Tibial artery (tissue), 4 donors: Measurements from ENCODE around the gene TMCO2.

Experiments
- DNase-seq, 2 donors: peaks; one replicate each; pipeline ENCODE4 v3.0.0-alpha.2; 2019
- H3K27ac ChIP-seq, 2 donors: fragments of 200-600 bp; sonication (generic) in 1 of 2; 1 replicate in 1 of 2; 2 replicates in 1 of 2; pipeline ENCODE4 v1.5.1; 2018 to 2019; ENCODE audit warnings: mild to moderate bottlenecking in 1 of 2
- H3K27me3 ChIP-seq, 2 donors: fragments of 200-600 bp; sonication (generic) in 1 of 2; one replicate each; pipeline versions ENCODE4 v1.5.1 to v1.6.0; 2016 to 2019
- H3K36me3 ChIP-seq, 3 donors: fragments of 200-600 bp; sonication (generic) in 2 of 3; one replicate each; pipeline ENCODE4 v1.5.1; 2016 to 2019; ENCODE audit warnings: mild to moderate bottlenecking in 2 of 3
- H3K4me1 ChIP-seq, 4 donors: fragments of 200-600 bp; sonication (generic) in 2 of 4; 1 replicate in 3 of 4; 2 replicates in 1 of 4; pipeline ENCODE4 v1.5.1; 2016 to 2019
- H3K4me3 ChIP-seq, 2 donors: fragments of 200-600 bp; sonication (generic) in 1 of 2; 1 replicate in 1 of 2; 2 replicates in 1 of 2; pipeline ENCODE4 v1.5.1; 2018 to 2019; ENCODE audit warnings: mild to moderate bottlenecking in 2 of 2
- H3K9me3 ChIP-seq, 3 donors: fragments of 200-600 bp; sonication (generic) in 1 of 3; one replicate each; pipeline ENCODE4 v1.5.1; 2016 to 2019
- intact Hi-C: fragments of 100-400 bp; cut with DNase I; formaldehyde crosslinking; loops from one replicate; pipeline ENCODE4 v1.15.0; 2023; ENCODE audit warnings: low total_unique reads
- TF ChIP-seq, protein P1 (sequence below), 2 experiments: fragments of 200-600 bp in 1 of 2; fragments of 450-650 bp in 1 of 2; IDR thresholded peaks; one replicate each; pipeline ENCODE4 v1.5.1; 2017 to 2019; ENCODE audit warnings: antibody characterized with exemption in 2 of 2, mild to moderate bottlenecking in 1 of 2, moderate library complexity in 1 of 2

TMCO2 gene

DNA sequence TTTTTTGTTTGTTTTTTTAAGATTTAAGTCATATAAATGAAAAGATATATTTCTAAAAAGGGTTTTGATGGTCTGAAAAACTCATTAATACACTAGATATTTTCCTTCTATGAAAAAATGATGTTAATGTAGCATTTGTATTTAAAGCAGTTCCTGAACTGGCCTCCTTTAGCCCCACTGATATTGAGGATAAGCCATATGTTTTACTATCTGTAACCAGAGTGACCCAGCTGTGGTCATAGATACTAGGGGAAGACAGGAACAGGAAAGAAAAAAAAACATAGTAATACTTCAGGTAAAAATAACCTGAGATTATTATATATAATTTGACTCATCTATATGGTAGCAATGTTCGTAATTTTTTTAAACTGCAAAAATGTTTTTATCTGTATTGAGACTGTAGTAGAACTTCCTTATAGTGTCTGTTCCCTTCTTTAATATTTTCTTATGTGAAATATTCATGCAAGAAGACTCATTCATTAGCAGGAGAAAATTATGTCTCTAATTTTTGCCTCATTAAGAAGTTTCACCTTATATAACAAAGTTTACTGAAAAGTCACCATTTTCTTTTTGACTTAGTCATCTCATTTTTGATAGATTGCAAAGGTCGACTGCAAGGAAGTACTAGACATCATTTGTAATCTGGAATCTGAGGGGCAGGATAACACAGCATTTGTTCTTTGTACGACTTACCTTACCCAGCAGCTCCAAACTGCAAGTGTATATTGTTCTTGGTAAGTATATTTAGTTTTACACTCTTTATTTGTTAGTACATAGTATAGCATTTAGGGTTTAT lies 25.6 kb upstream of the TMCO2 start:
- Histone ChIP-seq H3K4me1 (no peaks in the 10 kb centered on the region), H3K27ac (no peak overlapping the region), H3K36me3 (peaks cover 3 to 18% (median 13%) of the 10 kb centered on the region in 3 donors), H3K4me3 (no peak overlapping the region), H3K9me3 (no peaks in the 10 kb centered on the region), H3K27me3 (no peaks in the 10 kb centered on the region)
- no peak for DNase-seq
- intact Hi-C loops, result no loop called here
- TF ChIP-seq, protein P1, sequence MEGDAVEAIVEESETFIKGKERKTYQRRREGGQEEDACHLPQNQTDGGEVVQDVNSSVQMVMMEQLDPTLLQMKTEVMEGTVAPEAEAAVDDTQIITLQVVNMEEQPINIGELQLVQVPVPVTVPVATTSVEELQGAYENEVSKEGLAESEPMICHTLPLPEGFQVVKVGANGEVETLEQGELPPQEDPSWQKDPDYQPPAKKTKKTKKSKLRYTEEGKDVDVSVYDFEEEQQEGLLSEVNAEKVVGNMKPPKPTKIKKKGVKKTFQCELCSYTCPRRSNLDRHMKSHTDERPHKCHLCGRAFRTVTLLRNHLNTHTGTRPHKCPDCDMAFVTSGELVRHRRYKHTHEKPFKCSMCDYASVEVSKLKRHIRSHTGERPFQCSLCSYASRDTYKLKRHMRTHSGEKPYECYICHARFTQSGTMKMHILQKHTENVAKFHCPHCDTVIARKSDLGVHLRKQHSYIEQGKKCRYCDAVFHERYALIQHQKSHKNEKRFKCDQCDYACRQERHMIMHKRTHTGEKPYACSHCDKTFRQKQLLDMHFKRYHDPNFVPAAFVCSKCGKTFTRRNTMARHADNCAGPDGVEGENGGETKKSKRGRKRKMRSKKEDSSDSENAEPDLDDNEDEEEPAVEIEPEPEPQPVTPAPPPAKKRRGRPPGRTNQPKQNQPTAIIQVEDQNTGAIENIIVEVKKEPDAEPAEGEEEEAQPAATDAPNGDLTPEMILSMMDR (IDR thresholded peaks at IDR 0.05), result no peak

DNA sequence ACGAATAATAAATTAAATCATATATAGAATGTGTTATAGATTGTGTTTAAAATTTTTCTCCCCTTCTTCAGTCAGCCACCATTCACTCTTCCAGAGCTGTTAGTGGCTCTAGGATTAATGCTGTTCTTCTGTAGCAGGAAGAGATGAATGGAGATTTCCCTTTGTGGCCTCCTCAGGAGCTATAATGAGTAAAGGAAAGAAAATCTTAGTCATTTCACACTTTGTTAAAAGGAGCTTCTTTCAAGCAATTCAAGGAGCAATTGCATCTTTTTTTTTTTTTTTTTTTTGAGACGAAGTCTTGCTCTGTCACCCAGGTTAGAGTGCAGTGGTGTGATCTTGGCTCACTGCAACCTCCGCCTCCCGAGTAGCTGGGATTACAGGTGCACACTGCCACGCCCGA lies 23.7 kb upstream of the TMCO2 start:
- Histone ChIP-seq H3K4me3 (no peak overlapping the region), H3K27ac (no peak overlapping the region), H3K4me1 (no peaks in the 10 kb centered on the region), H3K36me3 (peaks cover 7 to 20% (median 9%) of the 10 kb centered on the region in 3 donors), H3K9me3 (no peaks in the 10 kb centered on the region), H3K27me3 (no peaks in the 10 kb centered on the region)
- intact Hi-C loops, result no loop called here
- no peak for DNase-seq
- TF ChIP-seq, protein P1 (IDR thresholded peaks at IDR 0.05), result no peak

DNA sequence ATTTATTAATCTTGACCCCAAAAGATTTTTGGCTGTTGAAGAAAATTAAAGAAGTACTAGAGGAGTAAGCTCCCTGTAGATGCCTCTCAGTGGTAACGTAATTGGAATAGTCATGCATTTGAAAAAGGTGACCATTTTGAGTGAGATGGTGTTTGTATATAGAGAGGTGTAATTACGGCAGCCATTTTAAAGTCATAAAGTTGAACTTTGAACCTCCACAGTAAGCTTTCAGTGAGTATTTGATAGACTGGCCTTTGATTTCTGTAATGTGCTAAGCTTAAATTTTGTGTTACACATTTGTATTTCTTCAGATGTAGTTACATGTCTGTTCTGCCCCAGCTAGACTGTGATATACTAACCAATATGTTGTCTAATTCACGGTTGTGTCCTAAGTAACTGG lies 21.5 kb upstream of the TMCO2 start:
- DNase-seq, result no peak
- intact Hi-C loops, result no loop called here
- Histone ChIP-seq H3K4me3 (no peak overlapping the region), H3K4me1 (no peaks in the 10 kb centered on the region), H3K27ac (no peak overlapping the region), H3K9me3 (no peaks in the 10 kb centered on the region), H3K27me3 (no peaks in the 10 kb centered on the region), H3K36me3 (peaks cover 11 to 24% (median 19%) of the 10 kb centered on the region in 3 donors)
- TF ChIP-seq, protein P1 (IDR thresholded peaks at IDR 0.05), result no peak

DNA sequence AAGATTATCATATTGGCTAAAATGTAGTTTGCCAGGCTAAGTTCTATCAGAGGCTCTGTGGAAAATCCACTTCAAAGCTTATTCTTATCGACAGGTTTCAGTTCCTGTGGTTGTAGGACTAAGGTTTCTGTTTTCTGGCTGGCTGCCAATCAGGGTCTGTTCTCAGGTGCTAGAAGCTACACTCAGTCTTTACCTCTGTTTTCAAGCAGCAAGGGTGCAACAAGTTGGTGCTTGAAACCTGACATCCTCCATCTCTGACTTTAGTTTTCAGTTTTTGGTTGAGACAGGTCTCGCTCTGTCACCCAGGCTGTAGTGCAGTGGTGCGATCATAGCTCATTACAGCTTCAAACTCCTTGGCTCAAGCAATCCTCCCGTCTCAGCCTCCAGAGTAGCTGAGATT lies 15.3 kb upstream of the TMCO2 start:
- Histone ChIP-seq H3K9me3 (no peaks in the 10 kb centered on the region), H3K27me3 (no peaks in the 10 kb centered on the region), H3K4me1 (no peaks in the 10 kb centered on the region), H3K27ac (no peak overlapping the region), H3K4me3 (no peak overlapping the region), H3K36me3 (peaks cover 61 to 64% (median 64%) of the 10 kb centered on the region in 3 donors)
- TF ChIP-seq, protein P1 (IDR thresholded peaks at IDR 0.05), result no peak
- DNase-seq, result no peak
- intact Hi-C loops, result no loop called here

DNA sequence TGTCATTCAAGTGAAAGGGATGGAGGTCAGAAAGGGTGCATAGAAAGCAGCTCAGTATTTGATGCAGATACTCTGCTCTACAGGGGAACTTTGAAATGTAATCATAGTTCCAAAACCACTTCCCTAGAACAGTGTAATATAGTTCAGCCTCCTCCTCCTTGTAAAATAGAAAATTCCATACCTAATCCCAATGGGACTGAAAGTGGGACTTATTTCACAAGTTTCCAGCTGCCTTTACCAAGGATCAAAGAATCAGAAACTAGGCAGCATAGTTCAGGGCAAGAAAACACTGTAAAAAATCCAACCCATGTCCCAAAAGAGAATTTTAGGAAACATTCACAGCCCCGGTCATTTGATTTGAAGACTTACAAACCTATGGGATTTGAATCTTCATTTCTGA lies 8.1 kb upstream of the TMCO2 start:
- Histone ChIP-seq H3K4me1 (peaks cover 0 to 4% (median 0%) of the 10 kb centered on the region in 4 donors), H3K27me3 (no peaks in the 10 kb centered on the region), H3K27ac (no peak overlapping the region), H3K9me3 (no peaks in the 10 kb centered on the region), H3K4me3 (no peak overlapping the region), H3K36me3 (peaks cover 34 to 46% (median 41%) of the 10 kb centered on the region in 3 donors)
- TF ChIP-seq, protein P1 (IDR thresholded peaks at IDR 0.05), result no peak
- DNase-seq, result no peak
- intact Hi-C loops, result no loop called here
